Stimulated activated CD4-positive, alpha-beta T cell treated with anti-CD3 and anti-CD28 coated beads, Interleukin-15, amount 100 ng/mL, for 24 hours (primary cell): ENCODE results near the gene ZNF398.
"Not testable (repeated sequence)": the region's sequence is repeated elsewhere in the genome, so short reads cannot be mapped to it uniquely, and the experiment has no call there.

Experiments
- DNase-seq: peaks from one replicate; pipeline ENCODE4 v3.0.0-alpha.2; 2020

Gene ZNF398

DNA sequence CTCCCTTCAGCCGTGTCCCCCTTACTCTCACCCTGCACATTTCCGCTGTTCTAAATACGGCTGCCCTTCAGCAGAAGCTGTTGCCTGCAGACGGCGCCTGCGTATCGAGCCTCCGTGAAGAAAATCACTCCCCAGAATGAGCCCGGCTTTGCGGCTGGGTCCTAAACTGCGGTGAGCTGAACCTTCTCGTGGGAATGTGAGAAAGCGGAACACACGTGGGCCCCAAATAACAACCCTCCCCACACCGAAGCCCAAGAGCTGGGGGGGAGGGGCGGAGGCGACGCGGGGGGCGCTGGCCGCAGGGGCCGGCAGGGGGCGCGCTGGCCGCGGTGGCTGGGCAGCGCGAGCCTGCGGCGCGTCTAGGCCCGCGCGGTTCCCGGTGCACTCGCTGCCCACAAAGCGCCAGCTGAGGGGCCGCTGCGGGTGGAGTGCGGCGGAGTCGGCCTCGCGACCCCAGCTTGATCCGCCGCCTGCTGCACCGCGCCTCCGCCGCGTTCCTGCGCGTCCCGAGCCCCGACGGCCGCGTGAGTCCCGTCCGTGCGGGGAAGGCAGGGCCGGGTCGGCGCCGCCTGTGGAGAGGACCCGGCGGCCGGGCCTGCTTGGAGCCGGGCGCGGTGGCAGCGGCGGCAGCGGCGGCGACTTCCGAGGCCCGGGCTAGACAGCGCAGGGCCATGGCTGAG lies at the start of gene ZNF398:
Gene ZNF398, plus strand, starts transcription at position 382 of the 680 bp plus-strand sequence. Its CDS starts 290 bp downstream, at position 672.
- DNase-seq, result peak; percentile 83

- no peak for DNase-seq
Observed at GRCh38 chr7:149099058-149099457, 48.2 kb upstream of the ZNF398 start.

GRCh38 chr7:149100821-149101220 lies 46.4 kb upstream of the ZNF398 start:
- no peak for DNase-seq

DNA sequence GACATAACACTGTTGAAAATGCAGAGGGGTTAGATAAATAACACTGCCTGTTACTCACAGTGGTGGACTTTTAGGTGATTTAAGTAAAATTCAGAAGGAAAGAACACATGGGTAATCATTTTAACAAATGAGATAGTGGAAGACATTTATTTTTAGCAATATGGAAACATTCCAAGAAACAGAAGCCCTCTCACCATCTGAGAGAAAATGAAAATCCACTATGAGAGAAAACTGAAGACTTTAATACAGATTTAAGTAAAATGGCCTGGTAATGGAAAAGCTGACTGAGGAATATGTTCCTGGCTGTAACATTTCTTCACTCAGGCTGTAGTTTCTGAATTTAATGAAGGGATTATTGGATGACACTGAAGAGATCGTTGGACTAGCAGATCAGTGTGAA lies 44.6 kb upstream of the ZNF398 start:
- no peak for DNase-seq

DNA sequence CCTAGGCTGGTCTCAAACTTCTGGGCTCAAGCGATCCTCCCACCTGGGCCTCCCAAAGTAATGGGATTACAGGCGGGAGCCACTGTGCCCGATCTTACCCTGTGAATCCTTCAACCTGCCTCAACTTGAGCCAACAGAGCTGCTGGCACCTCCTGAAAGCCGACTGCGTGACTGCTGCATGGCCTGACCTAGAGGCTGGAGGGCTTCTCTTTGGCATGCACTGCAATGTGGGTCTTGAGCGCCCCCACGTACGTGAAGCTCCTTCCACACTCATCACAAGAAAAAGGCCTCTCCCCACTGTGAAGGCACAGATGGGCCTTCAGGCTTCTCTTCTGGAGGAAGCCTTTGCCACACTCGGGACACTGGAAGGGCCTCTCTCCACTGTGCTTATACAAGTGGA lies 43.8 kb upstream of the ZNF398 start:
- no peak for DNase-seq

DNA sequence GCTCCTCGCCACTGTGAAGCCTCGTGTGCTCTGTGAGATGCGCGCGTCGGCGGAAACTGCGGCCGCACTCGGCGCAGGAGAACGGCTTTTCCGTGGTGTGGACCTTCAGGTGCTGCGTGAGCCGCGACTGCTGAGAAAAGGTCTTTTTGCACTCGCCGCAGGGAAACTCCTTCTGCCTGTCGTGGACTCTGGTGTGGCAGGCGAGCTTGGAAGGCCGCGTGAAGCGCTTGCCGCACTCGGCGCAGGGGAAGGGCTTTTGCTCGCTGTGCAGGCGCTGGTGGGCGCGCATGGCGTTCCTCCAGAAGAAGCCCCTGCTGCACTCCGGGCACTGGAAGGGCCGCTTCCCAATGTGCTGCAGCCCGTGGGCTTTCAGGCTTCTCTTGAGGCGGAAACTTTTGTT lies 43.0 kb upstream of the ZNF398 start:
- no peak for DNase-seq

- DNase-seq, result no peak
Observed at GRCh38 chr7:149104749-149105148, 42.5 kb upstream of the ZNF398 start.

DNA sequence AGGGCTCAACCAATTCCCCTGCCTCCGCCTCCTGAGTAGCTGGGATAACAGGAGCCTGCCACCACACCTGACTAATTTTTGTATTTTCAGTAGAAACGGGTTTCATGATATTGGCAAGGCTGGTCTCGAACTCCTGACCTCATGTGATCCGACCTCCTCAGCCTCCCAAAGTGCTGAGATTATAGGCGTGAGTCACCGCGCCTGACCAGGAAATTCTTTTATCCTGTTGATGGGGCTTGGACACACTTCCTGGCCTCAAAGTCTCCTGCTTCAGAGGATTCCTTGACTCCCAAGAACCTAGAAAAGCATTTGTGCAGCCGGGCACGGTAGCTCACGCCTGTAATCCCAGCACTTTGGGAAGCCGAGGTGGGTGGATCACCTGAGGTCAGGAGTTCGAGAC lies 37.3 kb upstream of the ZNF398 start:
- no peak for DNase-seq

DNA sequence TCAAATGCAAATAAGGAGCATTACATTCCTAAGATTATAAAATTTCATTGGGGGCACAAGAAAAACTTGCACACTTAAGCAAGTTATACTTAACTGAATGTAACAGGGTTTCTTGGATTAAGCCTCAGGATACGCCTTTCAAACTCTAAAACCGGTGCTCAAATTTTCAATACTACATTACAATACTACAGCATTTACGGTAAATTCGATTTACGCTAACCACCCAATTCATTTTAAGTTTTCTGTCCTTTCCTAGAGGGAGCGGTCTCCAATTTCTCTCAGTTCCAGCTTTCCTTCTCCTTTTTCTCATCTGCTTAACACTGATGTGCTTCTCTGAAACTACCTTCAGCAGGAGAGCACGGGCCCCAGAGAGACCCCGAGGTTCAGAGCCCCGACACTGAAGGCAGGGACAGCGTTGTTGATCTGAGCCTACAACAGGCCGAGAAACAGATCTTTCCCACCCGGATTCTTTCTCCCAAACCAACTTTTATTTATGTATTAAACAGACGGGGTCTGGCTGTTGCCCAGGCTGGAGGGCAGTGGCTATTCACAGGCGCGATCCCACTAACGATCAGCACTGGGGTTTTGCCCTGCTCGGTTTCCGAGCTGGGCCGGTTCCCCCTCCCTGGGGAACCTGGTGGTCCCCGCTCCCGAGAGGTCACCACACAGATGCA lies 21.9 kb upstream of the ZNF398 start:
- DNase-seq, result no peak

DNA sequence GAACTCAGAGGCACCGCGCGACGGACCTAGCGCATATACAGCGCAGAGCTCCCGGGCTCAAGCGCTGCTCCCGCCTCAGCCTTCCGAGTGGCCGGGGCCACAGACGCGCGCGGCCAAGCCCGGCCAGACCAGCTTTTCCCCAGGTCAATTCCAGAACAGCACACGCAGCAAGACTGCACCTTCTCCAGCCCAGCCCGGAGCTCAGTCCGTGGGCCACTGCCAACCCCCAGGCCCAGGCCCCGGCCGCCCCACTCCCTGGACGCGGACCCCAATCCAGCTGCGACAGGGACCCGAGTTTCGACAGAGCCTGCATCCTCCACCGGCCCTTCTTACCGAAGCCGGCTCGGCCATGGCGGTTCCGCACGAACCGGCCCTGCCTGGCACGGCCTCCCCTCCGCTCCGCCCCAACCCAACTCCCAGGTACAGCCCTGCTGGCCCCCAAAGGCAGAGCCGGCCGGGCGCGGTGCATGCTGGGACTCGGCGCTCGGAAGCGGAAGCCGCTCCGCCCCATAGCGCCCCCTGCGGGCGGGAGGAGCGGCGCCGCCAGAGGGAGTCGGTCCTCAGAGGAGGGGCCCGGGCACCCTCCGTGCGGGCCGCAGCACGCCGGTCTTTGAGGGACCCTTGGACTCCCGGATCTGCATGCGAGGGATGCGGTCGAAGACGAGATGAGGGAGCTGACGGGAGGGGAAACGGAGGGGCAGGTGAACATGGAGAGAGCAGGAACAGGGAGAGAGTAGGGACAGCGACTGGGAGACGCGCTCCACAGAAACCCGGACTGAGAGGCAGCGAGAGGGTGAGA lies 21.2 kb upstream of the ZNF398 start, which contains the start of gene ZNF425:
Gene ZNF425, minus strand, starts transcription at position 462 of the 799 bp plus-strand sequence. Its CDS starts 111 bp downstream, at position 351.
- DNase-seq, result peak; percentile 96

- peak; percentile 83 for DNase-seq
Observed at GRCh38 chr7:149126662-149127266, 20.5 kb upstream of the ZNF398 start.

DNA sequence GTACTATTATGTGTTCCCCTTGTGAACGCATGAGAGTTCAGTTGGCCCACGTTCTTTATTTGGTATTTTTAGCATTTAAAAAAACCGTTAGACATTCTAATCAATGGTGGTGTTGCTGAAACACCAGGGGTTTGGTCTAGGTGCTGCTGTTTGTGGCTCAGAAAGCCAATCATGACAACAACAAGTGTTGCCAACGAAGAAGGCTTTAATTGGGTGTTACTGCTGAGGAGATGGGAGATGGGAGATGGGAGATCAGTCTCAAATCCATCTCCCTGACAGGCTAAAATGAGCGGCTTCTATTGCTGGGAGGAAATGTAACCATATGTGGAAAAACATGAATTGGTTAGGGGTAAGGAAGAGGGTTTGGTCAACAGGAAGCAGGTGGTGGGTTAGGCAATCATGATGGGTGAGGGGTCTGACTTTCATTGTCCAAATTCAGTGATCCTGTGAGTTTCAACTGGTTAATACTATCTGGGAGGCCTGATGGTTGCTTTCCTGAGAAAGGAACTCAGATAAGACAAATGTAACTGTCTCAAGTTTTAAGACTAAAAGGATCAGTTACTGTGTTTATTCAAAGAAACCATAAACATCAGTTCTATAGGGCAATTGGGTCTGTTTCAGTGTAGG lies 16.6 kb upstream of the ZNF398 start:
- no peak for DNase-seq

- DNase-seq, result no peak
Observed at GRCh38 chr7:149133028-149133710, 14.1 kb upstream of the ZNF398 start.

- no peak for DNase-seq
Observed at GRCh38 chr7:149136118-149136517, 11.1 kb upstream of the ZNF398 start.

DNA sequence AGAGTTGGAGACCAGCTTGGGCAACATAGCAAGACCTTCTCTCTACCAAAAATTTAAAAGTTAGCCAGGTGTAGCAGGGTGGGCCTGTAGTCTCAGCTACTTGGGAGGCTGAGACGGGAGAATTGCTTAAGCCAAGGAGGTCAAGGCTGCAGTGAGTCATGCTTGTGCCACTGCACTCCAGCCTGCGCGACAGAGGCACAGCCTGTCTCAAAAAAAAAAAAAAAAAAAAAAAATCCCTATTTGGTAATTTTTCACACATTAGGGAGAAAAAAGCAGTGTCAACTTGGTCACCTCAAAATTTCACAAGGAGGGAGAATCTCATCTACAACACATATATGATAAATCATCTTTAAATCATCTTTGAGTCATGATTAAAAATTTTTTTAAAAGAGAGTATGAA lies 6.4 kb upstream of the ZNF398 start:
- DNase-seq, result no peak

GRCh38 chr7:149141893-149142292 lies 5.4 kb upstream of the ZNF398 start:
- no peak for DNase-seq

DNA sequence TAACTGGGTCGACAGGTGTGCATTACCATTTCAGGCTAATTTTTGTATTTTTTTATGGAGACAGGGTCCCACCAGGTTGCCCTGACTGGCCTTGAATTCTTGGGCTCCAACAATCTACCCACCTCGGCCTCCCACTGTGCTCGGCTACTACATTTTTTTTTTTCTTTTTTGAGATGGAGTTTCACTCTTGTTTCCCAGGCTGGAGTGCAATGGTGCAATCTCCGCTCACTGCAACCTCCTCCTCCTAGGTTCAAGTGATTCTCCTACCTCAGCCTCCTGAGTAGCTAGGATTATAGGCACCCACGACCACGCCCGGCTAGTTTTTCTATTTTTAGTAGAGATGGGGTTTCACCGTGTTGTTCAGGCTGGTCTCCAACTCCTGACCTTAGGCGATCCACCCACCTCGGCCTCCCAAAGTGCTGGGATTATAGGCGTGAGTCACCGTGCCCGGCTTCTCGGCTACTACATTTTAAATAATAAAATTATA lies 2.8 kb upstream of the ZNF398 start:
- DNase-seq, result not testable (repeated sequence)

- DNase-seq, result no peak
Observed at GRCh38 chr7:149145031-149145845, 2.0 kb upstream of the ZNF398 start.

- DNase-seq, result peak; percentile 74
Observed at GRCh38 chr7:149147752-149148653, 750 bp downstream of the ZNF398 start.

DNA sequence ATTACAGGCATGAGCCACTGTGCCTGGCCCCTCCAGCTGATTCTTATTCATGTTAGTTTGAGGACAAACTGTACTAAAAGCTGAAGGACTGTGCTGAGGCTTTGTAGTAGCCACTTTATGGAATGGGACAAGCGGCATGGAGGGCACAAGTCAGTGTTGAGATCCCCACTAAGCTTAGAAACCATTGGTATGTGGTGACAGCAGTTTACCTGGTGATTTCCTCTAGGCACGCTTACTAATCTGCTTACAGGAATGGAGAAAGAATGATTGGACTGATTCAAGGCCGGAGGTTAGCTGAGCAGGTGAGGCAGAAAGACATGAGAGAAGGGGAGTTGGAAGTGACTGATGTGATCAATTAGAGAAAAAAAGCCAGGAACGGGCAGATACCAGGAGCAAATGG lies 3.7 kb downstream of the ZNF398 start:
- no peak for DNase-seq
